NCI-H2029 (cell line): ENCODE measurements around the gene ABHD6.
"Not testable (repeated sequence)": the region's sequence is repeated elsewhere in the genome, so short reads cannot be mapped to it uniquely, and the experiment has no call there.

ENCODE experiments used
- DNase-seq: peaks from one replicate; lab custom pipeline; 2025; lab: John Stamatoyannopoulos, UW

The ABHD6 gene

GRCh38 chr3:58323529-58324390, 86.2 kb downstream of the ABHD6 start:
- no peak for DNase-seq

DNA sequence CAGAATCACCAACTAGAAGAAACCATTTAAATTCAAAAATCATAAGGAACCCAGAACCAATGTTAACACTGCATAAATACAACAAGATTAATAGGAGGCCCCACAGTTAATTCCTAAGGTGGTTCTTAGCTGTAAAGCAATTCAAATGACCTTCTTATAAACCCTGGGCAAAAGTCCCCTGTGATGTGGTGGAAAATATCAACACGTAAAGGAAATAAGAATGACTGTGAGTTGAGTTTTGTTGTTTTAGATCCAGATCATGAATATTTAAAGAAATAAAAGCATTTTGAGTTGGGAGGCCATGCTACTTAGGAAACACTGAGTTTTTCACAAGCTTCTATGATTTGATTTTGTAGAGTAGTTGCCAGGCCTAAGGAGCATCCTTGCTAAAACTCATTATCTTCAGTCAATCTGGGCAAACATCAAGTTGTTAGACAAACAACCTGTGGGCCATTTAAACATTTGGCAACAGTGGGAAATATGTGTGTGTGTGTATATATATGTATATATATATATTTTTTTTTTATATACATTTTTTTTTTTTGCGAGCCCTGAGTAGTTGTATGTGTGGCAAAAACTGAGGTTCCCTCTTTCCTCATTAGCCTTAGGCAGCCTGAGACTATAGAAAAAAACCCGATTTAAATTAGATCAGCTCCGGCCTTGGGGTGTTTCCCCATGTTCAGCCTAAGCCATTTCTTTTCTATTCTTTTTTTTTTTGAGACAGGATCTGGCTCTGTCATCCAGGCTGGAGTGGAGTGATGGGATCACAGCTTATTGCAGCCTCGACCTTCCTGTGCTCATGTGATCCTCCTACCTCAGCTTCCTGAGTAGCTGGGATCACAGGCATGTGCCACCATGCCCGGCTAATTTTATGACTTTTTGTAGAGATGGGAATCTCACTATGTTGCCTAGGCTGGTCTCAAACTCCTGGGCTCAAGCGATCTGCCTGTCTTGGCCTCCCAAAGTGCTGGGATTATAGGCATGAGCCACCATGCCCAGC, 87.1 kb downstream of the ABHD6 start:
- no peak for DNase-seq

- no peak for DNase-seq
Measured at GRCh38 chr3:58325525-58325992, 88.0 kb downstream of the ABHD6 start.

GRCh38 chr3:58326267-58326900, 88.8 kb downstream of the ABHD6 start:
- DNase-seq = no peak

DNA sequence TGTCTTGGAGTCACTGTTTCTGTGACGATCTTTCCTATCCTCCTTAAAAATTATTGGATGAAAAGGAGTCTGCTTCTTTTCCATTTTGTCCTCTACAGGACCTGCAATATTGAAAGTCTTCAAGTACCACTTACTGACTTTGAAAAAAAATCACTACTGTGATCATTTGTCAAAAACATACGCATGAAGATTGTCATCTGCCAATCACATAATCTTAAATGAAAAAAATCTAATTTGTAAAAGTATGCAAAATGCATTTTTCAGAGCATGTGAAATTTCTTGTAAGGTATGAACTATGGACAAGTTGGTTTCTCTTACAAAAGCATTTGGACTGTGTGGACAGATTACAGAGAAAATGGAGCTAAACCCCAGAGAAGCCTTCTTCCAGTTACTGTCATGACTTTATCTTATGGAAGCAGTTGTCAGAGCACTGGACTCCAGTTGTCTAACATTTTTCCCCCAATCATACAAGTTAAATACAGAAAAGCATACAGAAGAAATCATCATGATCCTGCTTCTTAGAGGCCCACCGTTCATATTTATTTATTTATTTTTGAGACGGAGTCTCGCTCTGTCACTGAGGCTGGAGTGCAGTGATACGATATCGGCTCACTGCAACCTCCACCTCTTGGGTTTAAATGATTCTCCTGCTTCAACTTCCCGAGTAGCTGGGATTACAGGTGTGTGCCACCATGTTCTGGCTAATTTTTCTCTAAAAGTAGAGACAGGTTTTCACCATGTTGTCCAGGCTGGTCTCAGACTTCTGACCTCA, 91.7 kb downstream of the ABHD6 start:
- no peak for DNase-seq

- no peak for DNase-seq
Measured at GRCh38 chr3:58329922-58330413, 92.4 kb downstream of the ABHD6 start.

GRCh38 chr3:58331593-58332152, 94.1 kb downstream of the ABHD6 start:
- no peak for DNase-seq

GRCh38 chr3:58332575-58333188, 95.1 kb downstream of the ABHD6 start, which contains the start of gene PXK:
PXK (plus strand) TSS chr3:58332892; CDS start chr3:58332989, 97 bp downstream.
- no peak for DNase-seq

DNA sequence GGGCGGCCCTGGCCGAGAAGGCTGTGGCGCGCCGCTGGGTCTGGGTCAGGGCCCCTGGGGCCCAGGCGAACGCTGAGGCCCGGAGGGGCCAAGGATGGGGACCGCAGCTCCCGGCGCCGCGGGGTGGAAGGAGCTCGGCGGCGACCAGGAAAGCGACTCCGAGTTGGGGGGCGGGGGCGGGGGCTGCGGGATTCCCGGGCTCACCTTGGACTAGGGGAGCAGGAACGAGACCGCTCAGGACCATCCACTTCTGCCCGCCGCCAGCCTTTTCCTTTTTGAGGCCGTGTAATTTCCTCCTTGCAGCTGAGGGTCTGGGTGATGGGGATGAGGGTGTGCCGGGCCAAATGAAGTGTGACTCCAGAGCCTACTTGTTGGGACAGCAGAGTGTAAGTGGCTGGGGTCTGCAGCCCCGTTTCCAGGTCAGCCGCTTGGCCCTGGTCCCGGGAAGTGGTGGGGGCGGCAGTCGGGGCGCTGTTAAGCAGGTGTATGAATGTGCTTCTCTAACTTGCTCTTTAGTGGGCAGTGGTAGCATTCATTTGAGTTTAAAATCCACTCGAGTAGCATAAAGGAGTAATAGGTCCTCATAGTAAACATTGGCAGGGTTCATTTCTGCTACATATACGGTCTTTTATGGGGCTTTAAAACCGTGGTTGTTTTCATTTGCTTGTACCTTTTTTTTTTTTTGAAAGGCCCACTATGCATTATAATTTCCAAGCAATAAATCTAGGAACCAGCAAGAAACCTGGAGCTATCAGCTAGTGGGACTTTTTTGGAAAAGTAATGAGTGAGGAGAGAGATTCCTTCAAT, 95.8 kb downstream of the ABHD6 start:
- no peak for DNase-seq

DNA sequence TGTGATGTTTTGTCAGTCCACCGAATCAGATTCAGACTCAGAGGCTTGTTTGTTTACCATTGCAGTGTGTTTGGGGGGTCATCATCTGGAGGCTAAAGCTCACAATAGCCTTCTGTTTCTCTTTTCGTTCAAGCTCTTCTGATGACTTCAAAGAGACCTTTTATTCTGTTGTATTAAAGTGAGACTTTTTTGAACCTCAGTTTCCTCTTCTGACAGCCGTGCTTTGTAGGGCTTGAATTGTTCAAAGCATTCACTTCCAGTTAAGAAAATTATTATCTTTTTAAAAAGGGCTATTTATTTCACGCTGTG, 96.4 kb downstream of the ABHD6 start:
- no peak for DNase-seq

- no peak for DNase-seq
Measured at GRCh38 chr3:58334506-58334884, 96.9 kb downstream of the ABHD6 start.

DNA sequence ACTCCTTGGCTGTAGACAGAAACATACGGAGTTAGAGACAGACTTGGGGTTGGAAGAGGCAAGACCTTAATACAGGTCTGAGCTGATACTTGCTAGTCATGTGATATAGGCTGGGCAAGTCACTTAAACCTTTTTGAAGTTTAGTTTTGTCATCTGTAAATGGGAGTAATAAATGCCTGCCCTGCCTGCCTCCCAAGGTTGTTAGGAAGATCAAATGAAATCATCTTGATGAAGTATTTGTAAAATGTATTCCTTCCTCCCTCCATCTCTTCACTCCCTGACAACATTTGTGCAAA, 98.0 kb downstream of the ABHD6 start:
- DNase-seq = no peak

GRCh38 chr3:58336135-58336882, 98.7 kb downstream of the ABHD6 start:
- DNase-seq = no peak

DNA sequence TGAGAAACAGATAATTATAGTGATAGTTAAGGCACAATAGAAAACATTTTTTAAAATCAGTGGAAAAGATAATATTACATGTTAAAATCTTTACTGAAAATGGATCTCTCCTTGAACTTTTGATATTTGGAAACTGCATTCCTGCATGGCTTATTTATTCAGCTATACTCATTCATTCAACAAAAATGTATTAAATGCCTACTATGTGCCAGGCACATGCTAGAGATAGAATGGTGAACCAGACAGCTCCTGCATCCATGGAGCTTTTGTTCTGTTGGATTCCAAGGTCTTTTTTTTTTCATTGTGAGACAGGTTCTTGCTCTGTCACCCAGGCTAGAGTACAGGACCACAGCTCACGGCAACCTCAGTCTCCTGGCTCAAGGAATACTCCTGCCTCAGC, 99.6 kb downstream of the ABHD6 start:
- DNase-seq = no peak

DNA sequence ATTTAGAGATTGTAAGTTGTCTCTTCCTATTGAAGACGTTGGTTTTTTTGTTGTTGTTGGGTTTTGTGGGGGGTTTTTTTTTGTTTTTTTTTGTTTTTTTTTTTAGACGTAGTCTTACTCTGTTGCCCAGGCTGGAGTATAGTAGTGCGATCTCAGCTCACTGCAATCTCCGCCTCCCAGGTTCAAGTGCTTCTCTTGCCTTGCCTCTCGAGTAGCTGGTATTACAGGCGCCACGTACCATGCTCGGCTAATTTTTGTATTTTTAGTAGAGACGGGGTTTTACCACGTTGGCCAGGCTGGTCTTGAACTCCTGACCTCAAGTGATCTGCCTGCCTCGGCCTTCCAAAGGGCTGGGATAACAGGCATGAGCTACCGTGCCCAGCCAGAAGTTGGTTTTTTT, 101.6 kb downstream of the ABHD6 start:
- not testable (repeated sequence) for DNase-seq

DNA sequence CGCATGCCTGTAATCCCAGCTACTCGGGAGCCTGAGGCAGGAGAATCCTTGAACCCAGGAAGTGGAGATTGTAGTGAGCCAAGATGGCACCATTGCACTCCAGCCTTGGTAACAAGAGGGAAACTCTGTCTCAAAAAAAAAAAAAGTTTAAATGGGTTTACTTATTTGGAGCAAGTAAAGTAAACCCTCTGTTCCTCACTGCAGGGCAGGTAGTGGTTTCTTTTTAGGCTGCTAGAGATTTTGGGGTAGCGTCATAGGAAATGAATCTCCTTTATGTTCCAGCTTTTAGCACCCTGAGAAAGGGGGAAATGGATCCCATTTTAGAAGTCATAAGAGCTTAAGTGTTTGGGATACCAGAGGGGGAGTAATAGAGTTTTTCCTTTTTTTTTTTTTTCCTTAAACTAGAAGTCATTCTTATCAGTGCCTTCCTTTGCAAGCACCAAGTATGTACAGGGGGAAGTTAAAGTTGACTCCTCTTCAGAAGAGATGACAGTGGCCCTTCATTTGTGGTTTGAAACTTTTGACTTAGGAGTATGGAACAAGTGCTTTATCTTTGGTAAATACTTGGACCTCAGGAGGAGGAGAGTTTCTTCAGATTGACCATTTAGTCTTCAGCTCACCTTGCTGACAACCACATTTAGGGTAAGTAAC, 103.1 kb downstream of the ABHD6 start:
- DNase-seq = no peak

DNA sequence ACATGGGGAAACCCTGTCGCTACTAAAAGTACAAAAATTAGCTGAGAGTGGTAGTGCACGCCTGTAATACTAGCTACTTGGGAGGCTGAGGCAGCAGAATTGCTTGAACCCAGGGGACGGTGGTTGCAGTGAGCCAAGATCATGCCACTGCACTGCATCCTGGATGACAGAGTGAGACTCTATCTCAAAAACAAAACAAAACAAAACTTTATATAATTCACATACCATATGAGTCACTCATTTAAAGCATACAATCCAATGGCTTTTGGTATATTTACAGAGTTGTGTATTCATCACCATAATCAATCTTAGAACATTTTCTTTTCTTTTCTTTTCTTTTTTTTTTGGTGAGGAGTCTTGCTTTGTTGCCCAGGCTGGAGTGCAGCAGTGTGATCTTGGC, 103.8 kb downstream of the ABHD6 start:
- no peak for DNase-seq

- DNase-seq = no peak
Measured at GRCh38 chr3:58342676-58343075, 105.1 kb downstream of the ABHD6 start.
